ENCODE measurements around the gene ULBP1.

GRCh38 chr6:149964308-149965193 lies 808 bp downstream of the ULBP1 start:
- TF ChIP-seq, protein P1, sequence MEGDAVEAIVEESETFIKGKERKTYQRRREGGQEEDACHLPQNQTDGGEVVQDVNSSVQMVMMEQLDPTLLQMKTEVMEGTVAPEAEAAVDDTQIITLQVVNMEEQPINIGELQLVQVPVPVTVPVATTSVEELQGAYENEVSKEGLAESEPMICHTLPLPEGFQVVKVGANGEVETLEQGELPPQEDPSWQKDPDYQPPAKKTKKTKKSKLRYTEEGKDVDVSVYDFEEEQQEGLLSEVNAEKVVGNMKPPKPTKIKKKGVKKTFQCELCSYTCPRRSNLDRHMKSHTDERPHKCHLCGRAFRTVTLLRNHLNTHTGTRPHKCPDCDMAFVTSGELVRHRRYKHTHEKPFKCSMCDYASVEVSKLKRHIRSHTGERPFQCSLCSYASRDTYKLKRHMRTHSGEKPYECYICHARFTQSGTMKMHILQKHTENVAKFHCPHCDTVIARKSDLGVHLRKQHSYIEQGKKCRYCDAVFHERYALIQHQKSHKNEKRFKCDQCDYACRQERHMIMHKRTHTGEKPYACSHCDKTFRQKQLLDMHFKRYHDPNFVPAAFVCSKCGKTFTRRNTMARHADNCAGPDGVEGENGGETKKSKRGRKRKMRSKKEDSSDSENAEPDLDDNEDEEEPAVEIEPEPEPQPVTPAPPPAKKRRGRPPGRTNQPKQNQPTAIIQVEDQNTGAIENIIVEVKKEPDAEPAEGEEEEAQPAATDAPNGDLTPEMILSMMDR (IDR thresholded peaks at IDR 0.05) = no peak
- TF ChIP-seq POLR2A (IDR thresholded peaks at IDR 0.05) = no peak
